ENCODE measurements around the gene MYBPC3. TPM values are rescaled to one million over a fixed set of nuclear protein-coding genes. Genes with fewer than 3 reads are reported as not detected.

Gene MYBPC3
- total RNA-seq, 3 donors from 2014 or later, result not detected

DNA sequence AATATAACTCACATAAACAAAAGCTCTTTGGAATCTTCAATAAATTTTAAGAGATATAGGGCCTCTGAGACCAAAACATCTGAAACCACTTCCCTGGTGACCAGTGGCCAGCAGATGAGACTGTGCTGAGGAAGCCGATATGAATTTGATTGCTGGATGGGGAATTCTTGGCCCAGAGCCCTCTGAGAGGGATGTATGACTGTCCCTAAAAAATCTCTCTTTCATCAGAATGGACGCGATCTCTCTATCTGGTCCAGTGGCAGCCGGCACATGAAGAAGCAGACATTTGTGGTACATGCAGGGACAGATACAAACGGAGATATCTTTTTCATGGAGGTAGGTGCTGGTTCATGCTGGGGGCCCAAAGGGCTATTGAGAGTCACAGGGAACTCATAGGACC is 37.5 kb downstream of the MYBPC3 start:
- Mint-ChIP-seq H3K4me1 (ENCODE audit: low read depth) (peaks cover 6% of the 10 kb centered on the region), H3K36me3 (ENCODE audit: insufficient read depth) (peaks cover 21% of the 10 kb centered on the region), H3K4me3 (no peak overlapping the region)

DNA sequence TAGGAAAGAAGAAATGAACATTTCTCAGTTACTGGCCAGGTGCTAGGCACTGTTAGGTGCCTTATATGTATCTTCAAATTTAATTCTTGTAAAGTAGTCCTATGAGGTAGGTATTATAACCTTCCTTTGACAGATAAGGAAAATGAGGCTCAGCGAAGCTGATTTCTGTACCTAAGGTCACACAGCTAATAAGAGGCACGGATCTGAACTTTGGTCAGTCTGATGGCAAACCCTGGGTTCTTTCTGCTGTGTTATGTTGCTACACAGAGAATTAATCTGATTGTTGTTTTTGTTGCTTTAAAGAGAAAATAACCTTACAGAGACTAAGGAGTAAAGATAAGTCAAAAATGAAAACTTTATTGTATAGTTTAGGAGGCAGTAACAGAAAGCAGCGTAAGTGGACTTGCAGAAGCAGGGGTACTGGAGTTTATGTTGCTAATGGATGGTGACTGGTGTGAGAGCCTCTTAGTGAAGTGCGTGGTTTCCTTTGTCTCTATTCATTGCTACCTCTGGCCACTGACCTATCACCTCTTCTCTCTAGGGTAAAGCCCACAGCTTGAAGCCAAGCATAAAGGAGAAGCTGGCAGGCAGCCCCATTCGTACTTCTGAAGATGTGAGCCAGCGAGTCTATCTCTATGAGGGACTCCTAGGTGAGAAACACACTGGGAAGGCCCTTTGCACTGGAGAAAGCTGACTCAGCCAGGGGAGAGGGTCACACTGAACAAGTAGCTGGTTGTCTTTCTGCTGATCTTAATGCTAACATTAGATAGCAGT is 44.3 kb downstream of the MYBPC3 start:
- Mint-ChIP-seq H3K36me3 (ENCODE audit: insufficient read depth) (peaks cover 31% of the 10 kb centered on the region), H3K9me3 (no peaks in the 10 kb centered on the region), H3K4me1 (ENCODE audit: low read depth) (peaks cover 1% of the 10 kb centered on the region), H3K4me3 (no peak overlapping the region), H3K27me3 (ENCODE audit: low read depth) (no peaks in the 10 kb centered on the region)
- ATAC-seq (no peak), DNase-seq (no peak)

More for the DNA sequence above, 37.5 kb downstream of the MYBPC3 start:
- H3K9me3 Mint-ChIP-seq, result no peaks in the 10 kb centered on the region
- no peak for ATAC-seq
- H3K27me3 Mint-ChIP-seq (ENCODE audit: low read depth), result no peaks in the 10 kb centered on the region
- DNase-seq, result no peak

DNA sequence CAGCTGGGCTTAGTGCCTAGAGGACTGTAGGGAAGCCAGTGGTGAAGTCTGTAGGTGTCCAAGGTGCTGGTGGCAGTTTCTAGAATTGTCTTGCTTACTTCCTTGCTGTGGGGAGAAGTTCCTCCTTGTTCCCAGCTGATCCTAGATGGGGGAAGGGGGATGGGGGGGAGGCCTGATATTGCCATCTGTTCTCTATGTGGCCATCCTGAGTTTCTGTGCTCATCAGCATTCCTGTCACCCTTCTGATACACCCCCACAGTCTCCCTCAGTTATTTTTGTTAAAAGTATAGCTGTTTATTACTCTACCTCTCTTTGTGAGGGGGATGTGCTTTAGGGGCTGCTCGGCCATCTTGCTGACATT is 46.0 kb downstream of the MYBPC3 start:
- ATAC-seq, result no peak
- Mint-ChIP-seq H3K27me3 (ENCODE audit: low read depth) (no peaks in the 10 kb centered on the region), H3K9me3 (peaks cover 6% of the 10 kb centered on the region), H3K36me3 (ENCODE audit: insufficient read depth) (peaks cover 43% of the 10 kb centered on the region), H3K4me1 (ENCODE audit: low read depth) (peaks cover 5% of the 10 kb centered on the region), H3K4me3 (no peak overlapping the region)
- DNase-seq, result no peak

DNA sequence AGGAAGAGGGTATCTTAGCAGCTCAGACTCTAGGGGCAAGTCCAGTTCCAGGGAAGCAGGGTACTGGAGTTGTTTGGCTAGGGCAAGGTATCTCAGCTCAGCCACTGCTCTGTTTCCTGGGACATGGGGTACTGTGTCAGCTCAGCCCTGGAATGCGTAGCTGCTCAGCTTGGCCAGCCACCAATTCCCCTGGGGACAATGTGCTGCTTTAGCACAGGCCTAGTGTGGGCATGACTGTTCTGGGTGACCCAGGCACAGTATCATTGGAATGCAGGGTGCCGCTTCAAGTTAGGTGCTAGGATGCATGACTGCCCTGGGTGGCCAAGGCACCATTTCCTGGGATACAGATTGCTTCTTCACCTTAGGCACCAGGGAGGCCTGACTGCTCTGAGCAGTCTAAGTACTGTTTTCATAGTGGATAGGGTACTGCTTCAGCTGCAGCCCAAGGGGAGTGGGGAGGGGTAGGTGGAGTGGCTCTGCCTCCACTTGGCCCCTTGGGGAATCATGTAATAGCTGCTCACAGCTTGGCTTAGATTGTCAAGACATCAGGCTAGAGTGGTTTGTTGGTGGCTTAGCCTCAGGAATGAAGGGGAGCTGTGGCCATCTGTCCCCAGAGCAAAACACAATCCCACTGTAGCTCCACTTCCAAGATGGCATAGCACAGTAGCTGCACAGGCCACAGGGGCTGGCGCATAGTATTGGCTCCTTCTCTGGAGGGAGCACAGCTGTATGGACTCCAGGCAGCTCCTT is 46.6 kb downstream of the MYBPC3 start:
- Mint-ChIP-seq H3K36me3 (ENCODE audit: insufficient read depth) (peaks cover 47% of the 10 kb centered on the region), H3K4me1 (ENCODE audit: low read depth) (peaks cover 5% of the 10 kb centered on the region), H3K9me3 (peaks cover 6% of the 10 kb centered on the region), H3K27me3 (ENCODE audit: low read depth) (no peaks in the 10 kb centered on the region), H3K4me3 (no peak overlapping the region)
- no peak for ATAC-seq
- DNase-seq, result no peak

DNA sequence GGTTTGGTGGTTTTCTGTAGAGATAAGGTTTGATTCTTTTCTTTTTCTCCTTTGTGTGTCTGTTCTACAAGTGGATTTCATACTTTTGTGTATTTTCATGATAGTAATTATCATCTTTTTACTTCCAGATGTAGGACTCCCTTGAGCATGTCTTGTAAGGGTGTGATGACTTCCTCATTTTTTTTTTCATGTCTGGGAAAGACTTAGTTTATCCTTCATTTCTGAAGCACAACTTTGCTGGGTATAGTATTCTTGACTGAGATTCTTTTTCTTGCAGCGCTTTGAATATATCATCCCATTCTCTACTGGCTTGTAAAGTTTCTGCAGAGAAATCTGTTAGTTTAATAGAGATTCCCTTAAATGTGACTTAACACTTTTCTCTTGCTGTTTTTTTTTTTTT is 49.6 kb downstream of the MYBPC3 start:
- Mint-ChIP-seq H3K27me3 (ENCODE audit: low read depth) (no peaks in the 10 kb centered on the region), H3K36me3 (ENCODE audit: insufficient read depth) (peaks cover 50% of the 10 kb centered on the region), H3K4me3 (no peak overlapping the region), H3K9me3 (peaks cover 6% of the 10 kb centered on the region), H3K4me1 (ENCODE audit: low read depth) (peaks cover 5% of the 10 kb centered on the region)
- ATAC-seq (no peak), DNase-seq (no peak)

DNA sequence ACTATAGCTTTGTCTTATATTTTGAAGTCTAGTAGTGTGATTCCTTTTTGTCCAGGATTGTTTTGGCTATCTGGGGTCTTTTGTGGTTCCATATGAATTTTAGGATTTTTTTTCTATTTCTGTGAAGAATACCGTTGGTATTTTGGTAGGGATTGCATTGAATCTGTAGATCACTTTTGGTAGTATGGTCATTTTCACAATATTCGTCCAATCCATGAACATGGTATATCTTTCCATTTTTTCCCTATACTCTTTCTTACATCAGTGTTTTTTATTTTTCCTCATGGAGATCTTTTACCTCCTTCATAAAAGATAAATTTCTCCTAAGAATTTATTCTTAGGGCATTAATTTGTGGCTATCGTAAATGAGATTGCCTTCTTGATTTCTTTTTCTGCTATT is 53.4 kb downstream of the MYBPC3 start:
- ATAC-seq, result no peak
- H3K4me3 Mint-ChIP-seq, result no peak overlapping the region
- H3K27me3 Mint-ChIP-seq (ENCODE audit: low read depth), result no peaks in the 10 kb centered on the region
- peaks cover 49% of the 10 kb centered on the region for H3K36me3 Mint-ChIP-seq (ENCODE audit: insufficient read depth)
- peaks cover 6% of the 10 kb centered on the region for H3K9me3 Mint-ChIP-seq
- no peak for DNase-seq
- peaks cover 5% of the 10 kb centered on the region for H3K4me1 Mint-ChIP-seq (ENCODE audit: low read depth)

DNA sequence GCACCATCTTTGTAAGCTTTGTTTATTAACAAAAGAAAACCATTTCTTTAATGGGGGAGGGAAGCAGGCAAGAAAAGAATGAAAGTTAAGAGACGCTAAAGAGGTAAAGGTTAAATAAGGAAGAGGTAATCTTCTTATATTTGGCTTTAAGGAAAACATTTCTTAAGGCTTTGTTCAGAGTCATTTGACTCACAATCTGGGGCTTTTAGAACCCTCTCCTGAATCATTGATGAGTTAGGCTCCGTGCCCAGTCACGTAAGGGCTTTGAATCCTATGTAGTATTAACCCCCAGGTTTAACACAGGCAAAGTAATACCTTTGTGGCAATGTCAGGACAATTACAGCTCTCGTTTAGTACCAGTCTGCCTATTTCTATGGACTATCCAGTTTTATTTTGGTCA is 56.5 kb downstream of the MYBPC3 start:
- Mint-ChIP-seq H3K4me1 (ENCODE audit: low read depth) (no peaks in the 10 kb centered on the region), H3K9me3 (no peaks in the 10 kb centered on the region), H3K4me3 (no peak overlapping the region), H3K36me3 (ENCODE audit: insufficient read depth) (peaks cover 42% of the 10 kb centered on the region), H3K27me3 (ENCODE audit: low read depth) (no peaks in the 10 kb centered on the region)
- ATAC-seq, result no peak
- DNase-seq, result no peak

DNA sequence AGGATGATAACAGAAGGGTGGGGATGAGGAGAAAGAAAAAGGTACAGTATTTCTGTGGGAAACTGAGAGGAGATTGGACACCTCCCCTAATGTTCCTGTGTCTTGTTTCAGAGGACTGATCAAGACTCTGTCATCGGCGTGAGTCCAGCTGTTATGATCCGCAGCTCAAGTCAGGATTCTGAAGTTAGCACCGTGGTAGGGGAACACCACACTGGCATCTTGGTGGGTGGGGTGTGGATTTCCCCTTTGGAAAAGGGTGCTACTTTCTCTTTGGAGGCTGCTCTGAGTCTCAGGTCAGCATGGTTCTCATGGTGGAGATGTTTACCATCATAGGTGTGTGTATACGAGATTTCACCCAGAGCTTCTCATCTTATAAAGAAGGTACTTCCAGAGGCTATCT is 57.1 kb downstream of the MYBPC3 start:
- ATAC-seq, result no peak
- Mint-ChIP-seq H3K4me1 (ENCODE audit: low read depth) (no peaks in the 10 kb centered on the region), H3K27me3 (ENCODE audit: low read depth) (no peaks in the 10 kb centered on the region), H3K36me3 (ENCODE audit: insufficient read depth) (peaks cover 44% of the 10 kb centered on the region), H3K9me3 (no peaks in the 10 kb centered on the region), H3K4me3 (no peak overlapping the region)
- no peak for DNase-seq

DNA sequence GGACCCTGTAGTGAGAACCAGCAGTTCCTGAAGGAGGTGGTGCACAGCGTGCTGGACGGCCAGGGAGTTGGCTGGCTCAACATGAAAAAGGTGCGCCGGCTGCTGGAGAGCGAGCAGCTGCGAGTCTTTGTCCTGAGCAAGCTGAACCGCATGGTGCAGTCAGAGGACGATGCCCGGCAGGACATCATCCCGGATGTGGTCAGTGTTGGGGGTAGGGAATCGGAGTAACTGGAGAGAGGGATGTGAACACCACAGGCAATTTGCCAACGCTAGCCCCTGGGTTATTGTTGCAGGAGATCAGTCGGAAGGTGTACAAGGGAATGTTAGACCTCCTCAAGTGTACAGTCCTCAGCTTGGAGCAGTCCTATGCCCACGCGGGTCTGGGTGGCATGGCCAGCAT is 62.6 kb downstream of the MYBPC3 start:
- Mint-ChIP-seq H3K27me3 (ENCODE audit: low read depth) (no peaks in the 10 kb centered on the region), H3K9me3 (no peaks in the 10 kb centered on the region), H3K4me3 (no peak overlapping the region), H3K4me1 (ENCODE audit: low read depth) (no peaks in the 10 kb centered on the region), H3K36me3 (ENCODE audit: insufficient read depth) (peaks cover 48% of the 10 kb centered on the region)
- DNase-seq, result no peak
- ATAC-seq, result no peak

DNA sequence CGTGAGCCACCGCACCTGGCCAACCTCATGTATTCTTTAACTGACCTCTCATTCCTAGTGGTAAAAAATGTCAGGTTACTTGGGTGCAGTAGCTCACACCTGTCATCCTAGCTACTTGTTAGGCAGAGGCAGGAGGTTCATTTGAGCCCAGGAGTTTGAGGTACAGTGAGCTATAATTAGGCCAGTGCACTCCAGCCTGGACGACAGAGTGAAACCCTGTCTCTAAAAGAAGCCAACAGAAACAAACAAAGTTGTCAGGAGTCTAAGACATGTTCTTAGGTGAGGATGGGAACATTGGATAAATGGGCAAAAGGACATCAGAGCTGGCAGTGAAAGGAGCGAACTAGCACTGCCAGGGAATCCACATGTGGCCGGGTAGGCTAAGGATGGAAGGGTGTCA is 64.4 kb downstream of the MYBPC3 start:
- Mint-ChIP-seq H3K4me3 (no peak overlapping the region), H3K9me3 (no peaks in the 10 kb centered on the region), H3K27me3 (ENCODE audit: low read depth) (no peaks in the 10 kb centered on the region), H3K36me3 (ENCODE audit: insufficient read depth) (peaks cover 57% of the 10 kb centered on the region), H3K4me1 (ENCODE audit: low read depth) (no peaks in the 10 kb centered on the region)
- ATAC-seq (no peak), DNase-seq (no peak)

DNA sequence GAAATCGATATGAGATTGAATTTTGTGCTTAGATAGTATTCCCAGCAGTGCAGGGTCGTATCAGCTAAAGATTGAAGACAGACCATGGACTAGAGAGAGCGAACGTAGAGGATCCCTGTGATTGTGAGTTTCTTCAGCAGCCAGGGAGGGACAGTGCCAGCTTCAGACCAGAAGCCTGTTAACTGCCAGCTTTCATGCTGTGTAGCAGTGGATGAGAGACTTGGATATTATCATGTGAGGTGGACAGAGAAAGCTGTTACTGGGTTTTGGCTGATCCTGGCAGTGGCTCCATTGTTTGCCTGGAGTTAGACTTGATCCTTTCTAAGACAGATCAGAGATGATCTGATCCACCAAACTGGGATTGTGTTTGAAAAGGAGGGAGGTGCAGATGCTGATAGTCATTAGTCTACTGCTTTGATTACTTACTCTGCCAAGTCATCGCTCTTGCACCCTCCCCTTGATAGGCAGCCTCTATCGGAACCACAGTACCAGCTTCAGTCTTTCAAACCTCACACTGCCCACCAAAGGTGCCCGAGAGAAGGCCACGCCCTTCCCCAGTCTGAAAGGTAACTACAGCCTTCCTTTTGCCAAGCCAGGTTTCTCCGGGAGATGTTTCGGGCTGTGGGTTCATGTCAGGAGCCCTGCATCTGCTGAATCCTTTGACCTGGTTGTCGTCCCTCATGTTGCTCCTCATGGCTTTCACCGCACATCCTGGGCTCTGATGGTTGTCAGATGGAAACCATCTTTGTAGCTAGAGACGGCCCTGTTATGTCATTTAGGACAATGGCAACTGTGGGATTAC is 66.3 kb downstream of the MYBPC3 start:
- no peak for ATAC-seq

DNA sequence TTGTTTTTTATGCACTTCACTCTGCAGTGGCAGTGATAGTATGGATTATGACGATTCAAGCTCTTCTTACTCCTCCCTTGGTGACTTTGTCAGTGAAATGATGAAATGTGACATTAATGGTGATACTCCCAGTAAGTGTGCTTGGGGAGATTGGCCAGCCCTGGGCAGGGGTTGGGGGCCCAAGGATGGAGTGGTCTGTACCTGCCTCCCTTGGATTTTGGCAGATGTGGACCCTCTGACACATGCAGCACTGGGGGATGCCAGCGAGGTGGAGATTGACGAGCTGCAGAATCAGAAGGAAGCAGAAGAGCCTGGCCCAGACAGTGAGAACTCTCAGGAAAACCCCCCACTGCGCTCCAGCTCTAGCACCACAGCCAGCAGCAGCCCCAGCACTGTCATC is 68.4 kb downstream of the MYBPC3 start:
- no peaks in the 10 kb centered on the region for H3K4me1 Mint-ChIP-seq (ENCODE audit: low read depth)
- no peaks in the 10 kb centered on the region for H3K9me3 Mint-ChIP-seq
- DNase-seq (no peak), ATAC-seq (no peak)
- H3K36me3 Mint-ChIP-seq (ENCODE audit: insufficient read depth), result peaks cover 45% of the 10 kb centered on the region
- no peak overlapping the region for H3K4me3 Mint-ChIP-seq
- no peaks in the 10 kb centered on the region for H3K27me3 Mint-ChIP-seq (ENCODE audit: low read depth)

More for the DNA sequence above, 66.3 kb downstream of the MYBPC3 start:
- Mint-ChIP-seq H3K4me3 (no peak overlapping the region), H3K27me3 (ENCODE audit: low read depth) (no peaks in the 10 kb centered on the region), H3K9me3 (no peaks in the 10 kb centered on the region), H3K4me1 (ENCODE audit: low read depth) (no peaks in the 10 kb centered on the region), H3K36me3 (ENCODE audit: insufficient read depth) (peaks cover 55% of the 10 kb centered on the region)
- DNase-seq, result no peak

DNA sequence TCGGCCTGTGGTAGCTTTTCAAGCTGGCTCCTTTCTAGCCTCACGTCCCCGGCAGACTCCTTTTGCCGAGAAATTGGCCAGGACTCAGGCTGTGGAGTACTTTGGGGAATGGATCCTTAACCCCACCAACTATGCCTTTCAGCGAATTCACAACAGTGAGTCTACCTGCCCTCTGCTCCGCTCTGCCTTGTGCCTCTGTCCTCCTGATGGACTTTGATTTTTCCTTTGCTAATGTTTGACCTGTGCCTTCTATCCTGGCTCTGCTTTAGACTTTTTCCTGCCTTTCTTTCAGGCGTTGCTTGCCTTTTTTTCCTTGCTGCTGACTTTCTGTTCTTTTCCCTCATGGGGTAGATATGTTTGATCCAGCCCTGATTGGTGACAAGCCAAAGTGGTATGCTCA is 70.0 kb downstream of the MYBPC3 start:
- H3K27me3 Mint-ChIP-seq (ENCODE audit: low read depth), result no peaks in the 10 kb centered on the region

More for the DNA sequence above, 70.0 kb downstream of the MYBPC3 start:
- Mint-ChIP-seq H3K4me3 (no peak overlapping the region), H3K4me1 (ENCODE audit: low read depth) (no peaks in the 10 kb centered on the region), H3K36me3 (ENCODE audit: insufficient read depth) (peaks cover 45% of the 10 kb centered on the region), H3K9me3 (no peaks in the 10 kb centered on the region)
- no peak for ATAC-seq
- DNase-seq, result no peak

Measured in activated T-cell treated with anti-CD3 and anti-CD28 coated beads, Interleukin-2, amount 50 U/mL, for 4 hours (primary cell).